IMR-90 (cell line): ENCODE results near the gene PITPNC1. TPM values are rescaled to one million over a fixed set of nuclear protein-coding genes. Genes with fewer than 3 reads are reported as not detected.

Source experiments
- ATAC-seq: fragments of 200-7000 bp; cut with Tn5 transposase; 2 replicates; pipeline ENCODE4 v1.9.1; 2020; ENCODE audit warnings: low read depth, mild to moderate bottlenecking, moderate library complexity
- BruUV-seq: library from RNA; stranded (reverse); fragments of 400-500 nt; replicated peaks from 2 replicates; lab custom pipeline; 2021; lab: Mats Ljungman, UMichigan
- CTCF ChIA-PET: fragments of 300-600 bp; formaldehyde crosslinking; extraction: SDS; loops from one replicate; lab custom pipeline; 2021; ENCODE audit warnings: antibody characterized with exemption; lab: Yijun Ruan, JAX
- POLR2A ChIA-PET: fragments of 300-600 bp; sonication (Branson Sonifier 250); formaldehyde crosslinking; loops from one replicate; lab custom pipeline; 2022; ENCODE audit warnings: antibody characterized with exemption; ENCODE audit not compliant: unreplicated experiment; lab: Charles Lee
- DNase-seq: peaks from one replicate; pipeline ENCODE4 v3.0.0; 2013
- H2AFZ ChIP-seq: replicated peaks from 2 replicates; pipeline ENCODE3; 2013; ENCODE audit warnings: low read length, mild to moderate bottlenecking; ENCODE audit not compliant: poor library complexity
- H2AK5ac ChIP-seq: 2 replicates; pipeline ENCODE4 v1.6.1; 2013; ENCODE audit warnings: low read depth, low read length, inconsistent platforms
- H2AK9ac ChIP-seq: replicated peaks from 2 replicates; pipeline ENCODE3; 2013; ENCODE audit warnings: mild to moderate bottlenecking, low read depth, low read length, moderate library complexity; ENCODE audit not compliant: poor library complexity
- H2BK120ac ChIP-seq: 2 replicates; pipeline ENCODE4 v1.6.1; 2013; ENCODE audit warnings: low read depth, low read length, inconsistent platforms
- H2BK15ac ChIP-seq: 3 replicates; pipeline ENCODE4 v1.6.1; 2013; ENCODE audit warnings: low read depth, low read length, inconsistent platforms
- H2BK20ac ChIP-seq: 2 replicates; pipeline ENCODE4 v1.6.1; 2013; ENCODE audit warnings: low read depth, mild to moderate bottlenecking, inconsistent platforms, low read length, moderate library complexity
- H2BK5ac ChIP-seq: 2 replicates; pipeline ENCODE4 v1.6.1; 2013; ENCODE audit warnings: mild to moderate bottlenecking, low read depth, low read length, inconsistent platforms; ENCODE audit not compliant: poor library complexity, severe bottlenecking
- H3K14ac ChIP-seq: replicated peaks from 2 replicates; pipeline ENCODE4 v1.6.1; 2013; ENCODE audit warnings: low read depth, low read length, inconsistent platforms
- H3K18ac ChIP-seq: 2 replicates; pipeline ENCODE4 v1.6.1; 2013; ENCODE audit warnings: low read depth, low read length, control low read depth
- H3K23ac ChIP-seq: 2 replicates; pipeline ENCODE4 v1.6.1; 2013; ENCODE audit warnings: low read depth, low read length, inconsistent platforms
- H3K27ac ChIP-seq: 2 replicates; pipeline ENCODE4 v1.5.1; 2013; ENCODE audit warnings: mild to moderate bottlenecking, control low read depth, low read length; ENCODE audit not compliant: insufficient read depth
- H3K27me3 ChIP-seq: 2 replicates; pipeline ENCODE4 v1.6.1; 2013; ENCODE audit warnings: low read length; ENCODE audit not compliant: control insufficient read depth, insufficient read depth
- H3K36me3 ChIP-seq: 2 replicates; pipeline ENCODE4 v1.6.1; 2013; ENCODE audit warnings: low read length, mixed read lengths; ENCODE audit not compliant: control insufficient read depth, insufficient read depth
- H3K4ac ChIP-seq: 2 replicates; pipeline ENCODE4 v1.6.1; 2013; ENCODE audit warnings: low read depth, low read length, inconsistent platforms
- H3K4me1 ChIP-seq: 2 replicates; pipeline ENCODE4 v1.6.1; 2013; ENCODE audit warnings: low read length, mixed read lengths; ENCODE audit not compliant: control insufficient read depth, insufficient read depth
- H3K4me2 ChIP-seq: 2 replicates; pipeline ENCODE4 v1.6.1; 2013; ENCODE audit warnings: low read depth, mild to moderate bottlenecking, control low read depth, low read length, moderate library complexity
- H3K4me3 ChIP-seq: 2 replicates; pipeline ENCODE4 v1.5.1; 2013; ENCODE audit warnings: low read depth, mild to moderate bottlenecking, control low read depth, low read length, moderate library complexity; ENCODE audit not compliant: insufficient read depth
- H3K56ac ChIP-seq: 2 replicates; pipeline ENCODE4 v1.6.1; 2013; ENCODE audit warnings: low read length, inconsistent platforms; ENCODE audit not compliant: insufficient read depth; ENCODE audit errors: extremely low read depth
- H3K79me1 ChIP-seq, 2 experiments: 2 replicates each; pipeline ENCODE4 v1.6.1; 2013; ENCODE audit warnings: low read length in 2 of 2, inconsistent platforms in 1 of 2, low read depth in 1 of 2
- H3K9ac ChIP-seq: 2 replicates; pipeline ENCODE4 v1.6.1; 2013; ENCODE audit warnings: low read depth, low read length, control low read depth
- H3K9me1 ChIP-seq: 2 replicates; pipeline ENCODE4 v1.6.1; 2013; ENCODE audit warnings: low read length, inconsistent platforms; ENCODE audit not compliant: insufficient read depth
- H3K9me3 ChIP-seq: 2 replicates; pipeline ENCODE4 v1.6.1; 2013; ENCODE audit warnings: low read length; ENCODE audit not compliant: control insufficient read depth, insufficient read depth
- H4K20me1 ChIP-seq: 2 replicates; pipeline ENCODE4 v1.6.1; 2013; ENCODE audit warnings: low read length, inconsistent platforms; ENCODE audit not compliant: insufficient read depth
- H4K5ac ChIP-seq: 2 replicates; pipeline ENCODE4 v1.6.1; 2013; ENCODE audit warnings: mild to moderate bottlenecking, low read depth, low read length, control low read depth
- H4K8ac ChIP-seq, 2 experiments: 2 replicates each; pipeline ENCODE4 v1.6.1; 2013; ENCODE audit warnings: low read depth in 2 of 2, low read length in 2 of 2, control low read depth in 1 of 2, inconsistent platforms in 1 of 2
- H4K91ac ChIP-seq: 2 replicates; pipeline ENCODE4 v1.6.1; 2013; ENCODE audit warnings: low read depth, low read length, inconsistent platforms; ENCODE audit not compliant: insufficient read depth
- BHLHE40 ChIP-seq: fragments of 150-350 bp; IDR thresholded peaks from 2 replicates; pipeline ENCODE4 v1.6.1; 2016; ENCODE audit warnings: mild to moderate bottlenecking, low read depth, low read length
- CEBPB ChIP-seq: IDR thresholded peaks from 2 replicates; pipeline ENCODE4 v1.6.1; 2012; ENCODE audit warnings: low read depth, low read length, improper control_type of control experiment
- CHD1 ChIP-seq: IDR thresholded peaks from 2 replicates; pipeline ENCODE4 v1.6.1; 2012; ENCODE audit warnings: low read depth, low read length, improper control_type of control experiment
- ELK1 ChIP-seq: fragments of 150-350 bp; IDR thresholded peaks from 2 replicates; pipeline ENCODE4 v1.6.1; 2016; ENCODE audit warnings: low read depth, mild to moderate bottlenecking, low read length, moderate library complexity, borderline replicate concordance
- FOS ChIP-seq: fragments of 150-350 bp; IDR thresholded peaks from 2 replicates; pipeline ENCODE4 v1.6.1; 2016; ENCODE audit warnings: low read depth, low read length
- MAFK ChIP-seq: IDR thresholded peaks from 2 replicates; pipeline ENCODE4 v1.6.1; 2012; ENCODE audit warnings: low read depth, low read length, improper control_type of control experiment
- MAZ ChIP-seq: IDR thresholded peaks from 2 replicates; pipeline ENCODE4 v1.6.1; 2012; ENCODE audit warnings: low read depth, mild to moderate bottlenecking, low read length, improper control_type of control experiment, moderate library complexity, borderline replicate concordance
- MXI1 ChIP-seq: IDR thresholded peaks from 2 replicates; pipeline ENCODE4 v1.6.1; 2012; ENCODE audit warnings: low read depth, mild to moderate bottlenecking, low read length, moderate library complexity, borderline replicate concordance
- NFE2L2 ChIP-seq: fragments of 150-350 bp; IDR thresholded peaks from 2 replicates; pipeline ENCODE4 v1.6.1; 2016; ENCODE audit warnings: low read depth, mild to moderate bottlenecking, low read length
- POLR2A ChIP-seq: IDR thresholded peaks from 2 replicates; pipeline ENCODE4 v1.6.1; 2012; ENCODE audit warnings: mild to moderate bottlenecking, low read depth, low read length
- RAD21 ChIP-seq: IDR thresholded peaks from 2 replicates; pipeline ENCODE4 v1.6.1; 2012; ENCODE audit warnings: low read length, improper control_type of control experiment
- RCOR1 ChIP-seq: IDR thresholded peaks from 2 replicates; pipeline ENCODE4 v1.6.1; 2012; ENCODE audit warnings: mild to moderate bottlenecking, low read length, improper control_type of control experiment; ENCODE audit not compliant: insufficient replicate concordance
- RFX5 ChIP-seq: IDR thresholded peaks from 2 replicates; pipeline ENCODE4 v1.8.0; 2012; ENCODE audit warnings: low read depth, mild to moderate bottlenecking, low read length, moderate library complexity
- SMC3 ChIP-seq: fragments of 150-350 bp; IDR thresholded peaks from 2 replicates; pipeline ENCODE4 v1.6.1; 2016; ENCODE audit warnings: low read depth, mild to moderate bottlenecking, antibody characterized with exemption, low read length, moderate library complexity
- USF2 ChIP-seq: fragments of 150-350 bp; IDR thresholded peaks from 2 replicates; pipeline ENCODE4 v1.6.1; 2017; ENCODE audit warnings: mild to moderate bottlenecking, antibody characterized with exemption, low read length, low read depth
- WGBS, 2 experiments: methylation state at CpG; one replicate each; pipeline versions ENCODE4 v1.1.5 to v1.1.7; 2013; ENCODE audit warnings: missing lambda C conversion rate in 2 of 2; ENCODE audit not compliant: insufficient read length in 1 of 2; ENCODE audit errors: extremely low coverage in 2 of 2; 5-methylcytosine and 5-hydroxymethylcytosine counted together
- dilution Hi-C: fragments of 300-500 bp; cut with HindIII; formaldehyde crosslinking; loops from one replicate; pipeline ENCODE4 v1.14.3; 2018; ENCODE audit warnings: low sequenced_read_pairs; ENCODE audit not compliant: unreplicated experiment
- in situ Hi-C: fragments of 300-500 bp; cut with MboI; formaldehyde crosslinking; loops from 3 replicates; pipeline ENCODE4 v1.14.3; 2019; ENCODE audit warnings: low sequenced_read_pairs, inconsistent platforms, mixed read lengths
- intact Hi-C: fragments of 100-400 bp; cut with micrococcal nuclease; formaldehyde crosslinking; loops from 2 replicates; pipeline ENCODE4 v1.10.0; 2022
- polyA plus RNA-seq, 3 experiments: library from polyadenylated mRNA; depleted of rRNA; stranded (reverse); fragments of >200 nt; gene quantifications; 2 replicates each; pipeline ENCODE4 v1.2.3, GENCODE V29; 2012; ENCODE audit warnings: low replicate concordance in 1 of 3
- total RNA-seq: library from RNA; depleted of rRNA; stranded (reverse); fragments of >200 nt; gene quantifications from 2 replicates; pipeline ENCODE4 v1.2.3, GENCODE V29; 2012
- TF ChIP-seq, protein P1 (sequence below): conservative IDR thresholded peaks from 2 replicates; pipeline ENCODE4 v1.5.1; 2012; ENCODE audit warnings: mild to moderate bottlenecking, low read depth, low read length, improper control_type of control experiment

PITPNC1 gene
- total and polyA plus RNA-seq, 2 of the 4 experiments (the other 2 are of a cell fraction), result 4.1 TPM

GRCh38 chr17:67666710-67667109 lies 289.6 kb downstream of the PITPNC1 start:
- 60% methylated on average over 1 of the region's 2 CpGs; no CpG with 5 or more reads in 1 of the 2 experiments for WGBS, 2 experiments
- BruUV-seq, result no TSS peak
- Histone ChIP-seq H2AFZ (no peak overlapping the region), H2BK20ac (no peak overlapping the region), H2BK120ac (no peak overlapping the region), H4K20me1 (no peaks in the 10 kb centered on the region), H3K27ac (no peak overlapping the region), H2AK5ac (no peak overlapping the region), H3K56ac (no peak overlapping the region), H3K4me2 (no peak overlapping the region), H3K36me3 (no peaks in the 10 kb centered on the region; the same call in 1 of the 2 replicates), H3K4me3 (no peak overlapping the region), H4K91ac (no peak overlapping the region), H2AK9ac (peak overlapping the region; percentile 65), H3K27me3 (no peaks in the 10 kb centered on the region), H3K9me1 (no peaks in the 10 kb centered on the region), H2BK5ac (no peak overlapping the region), H3K79me1 (no peaks in the 10 kb centered on the region), H3K4me1 (no peaks in the 10 kb centered on the region; the same call in 1 of the 2 replicates), H3K9me3 (no peaks in the 10 kb centered on the region), H3K9ac (no peak overlapping the region), H3K4ac (no peak overlapping the region), H4K8ac (no peak overlapping the region), H3K18ac (no peak overlapping the region), H2BK15ac (no peak overlapping the region), H3K23ac (no peak overlapping the region), H4K5ac (no peak overlapping the region), H3K14ac (no peak overlapping the region)
- dilution Hi-C loops (no loop called here), intact Hi-C loops (no loop called here), in situ Hi-C loops (no loop called here)
- CTCF ChIA-PET, result no interaction called here
- ATAC-seq, result no peak
- no peak for TF ChIP-seq BHLHE40
- no peak for TF ChIP-seq POLR2A
- no peak for TF ChIP-seq ELK1
- TF ChIP-seq, protein P1, sequence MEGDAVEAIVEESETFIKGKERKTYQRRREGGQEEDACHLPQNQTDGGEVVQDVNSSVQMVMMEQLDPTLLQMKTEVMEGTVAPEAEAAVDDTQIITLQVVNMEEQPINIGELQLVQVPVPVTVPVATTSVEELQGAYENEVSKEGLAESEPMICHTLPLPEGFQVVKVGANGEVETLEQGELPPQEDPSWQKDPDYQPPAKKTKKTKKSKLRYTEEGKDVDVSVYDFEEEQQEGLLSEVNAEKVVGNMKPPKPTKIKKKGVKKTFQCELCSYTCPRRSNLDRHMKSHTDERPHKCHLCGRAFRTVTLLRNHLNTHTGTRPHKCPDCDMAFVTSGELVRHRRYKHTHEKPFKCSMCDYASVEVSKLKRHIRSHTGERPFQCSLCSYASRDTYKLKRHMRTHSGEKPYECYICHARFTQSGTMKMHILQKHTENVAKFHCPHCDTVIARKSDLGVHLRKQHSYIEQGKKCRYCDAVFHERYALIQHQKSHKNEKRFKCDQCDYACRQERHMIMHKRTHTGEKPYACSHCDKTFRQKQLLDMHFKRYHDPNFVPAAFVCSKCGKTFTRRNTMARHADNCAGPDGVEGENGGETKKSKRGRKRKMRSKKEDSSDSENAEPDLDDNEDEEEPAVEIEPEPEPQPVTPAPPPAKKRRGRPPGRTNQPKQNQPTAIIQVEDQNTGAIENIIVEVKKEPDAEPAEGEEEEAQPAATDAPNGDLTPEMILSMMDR, result no peak
- TF ChIP-seq CHD1, result no peak
- no peak for TF ChIP-seq FOS
- no peak for TF ChIP-seq USF2
- TF ChIP-seq CEBPB, result no peak
- TF ChIP-seq SMC3, result no peak
- no peak for TF ChIP-seq MAZ
- TF ChIP-seq MXI1, result no peak
- TF ChIP-seq RFX5, result no peak
- no peak for TF ChIP-seq RAD21
- TF ChIP-seq RCOR1, result no peak
- no peak for TF ChIP-seq MAFK
- no peak for TF ChIP-seq NFE2L2
- POLR2A ChIA-PET, result no interaction called here
- DNase-seq, result no peak
